ENCODE results near the gene SHISA7.

- TF ChIP-seq, protein P1, sequence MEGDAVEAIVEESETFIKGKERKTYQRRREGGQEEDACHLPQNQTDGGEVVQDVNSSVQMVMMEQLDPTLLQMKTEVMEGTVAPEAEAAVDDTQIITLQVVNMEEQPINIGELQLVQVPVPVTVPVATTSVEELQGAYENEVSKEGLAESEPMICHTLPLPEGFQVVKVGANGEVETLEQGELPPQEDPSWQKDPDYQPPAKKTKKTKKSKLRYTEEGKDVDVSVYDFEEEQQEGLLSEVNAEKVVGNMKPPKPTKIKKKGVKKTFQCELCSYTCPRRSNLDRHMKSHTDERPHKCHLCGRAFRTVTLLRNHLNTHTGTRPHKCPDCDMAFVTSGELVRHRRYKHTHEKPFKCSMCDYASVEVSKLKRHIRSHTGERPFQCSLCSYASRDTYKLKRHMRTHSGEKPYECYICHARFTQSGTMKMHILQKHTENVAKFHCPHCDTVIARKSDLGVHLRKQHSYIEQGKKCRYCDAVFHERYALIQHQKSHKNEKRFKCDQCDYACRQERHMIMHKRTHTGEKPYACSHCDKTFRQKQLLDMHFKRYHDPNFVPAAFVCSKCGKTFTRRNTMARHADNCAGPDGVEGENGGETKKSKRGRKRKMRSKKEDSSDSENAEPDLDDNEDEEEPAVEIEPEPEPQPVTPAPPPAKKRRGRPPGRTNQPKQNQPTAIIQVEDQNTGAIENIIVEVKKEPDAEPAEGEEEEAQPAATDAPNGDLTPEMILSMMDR (conservative IDR thresholded peaks at IDR 0.05; ENCODE audit: low read depth, low read length): no peak
- TF ChIP-seq FOS (IDR thresholded peaks at IDR 0.05; ENCODE audit: low read depth, low read length): no peak
These were observed 10.7 kb downstream of the SHISA7 start for GRCh38 chr19:55432241-55432959.

Measured in IMR-90 (cell line).